ENCODE data around the gene TCF12.

TCF12 gene

DNA sequence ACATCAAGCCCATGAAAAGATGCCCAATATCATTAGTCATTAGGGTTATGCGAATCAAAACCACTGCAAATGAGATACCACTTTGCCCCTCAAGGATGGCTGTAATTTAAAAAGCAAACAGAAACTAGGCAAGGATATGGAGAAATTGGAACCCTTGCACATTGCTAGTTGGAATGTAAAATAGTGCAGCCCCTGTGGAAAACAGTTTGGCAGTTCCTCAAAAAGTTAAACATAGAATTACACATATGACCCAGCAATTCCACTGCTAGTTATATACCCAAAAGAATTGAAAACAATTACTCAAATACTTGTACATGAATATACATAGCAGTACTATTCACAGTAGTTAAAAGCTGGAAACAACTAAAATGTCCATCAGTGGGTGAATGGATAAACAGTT, 271.0 kb downstream of the TCF12 start:
- no peaks in the 10 kb centered on the region for H3K9me3 ChIP-seq (ENCODE audit: control insufficient read depth, low read length)
- no peaks in the 10 kb centered on the region for H3K36me3 ChIP-seq (ENCODE audit: control insufficient read depth, insufficient read depth, low read length)
- no peak overlapping the region for H3K9ac ChIP-seq (ENCODE audit: low read length)
- no peak overlapping the region for H3K4me3 ChIP-seq (ENCODE audit: low read length)
- no peaks in the 10 kb centered on the region for H3K4me1 ChIP-seq (ENCODE audit: control insufficient read depth, insufficient read depth, low read length)
- H3K27me3 ChIP-seq (ENCODE audit: control insufficient read depth, insufficient read depth, low read length): no peaks in the 10 kb centered on the region

DNA sequence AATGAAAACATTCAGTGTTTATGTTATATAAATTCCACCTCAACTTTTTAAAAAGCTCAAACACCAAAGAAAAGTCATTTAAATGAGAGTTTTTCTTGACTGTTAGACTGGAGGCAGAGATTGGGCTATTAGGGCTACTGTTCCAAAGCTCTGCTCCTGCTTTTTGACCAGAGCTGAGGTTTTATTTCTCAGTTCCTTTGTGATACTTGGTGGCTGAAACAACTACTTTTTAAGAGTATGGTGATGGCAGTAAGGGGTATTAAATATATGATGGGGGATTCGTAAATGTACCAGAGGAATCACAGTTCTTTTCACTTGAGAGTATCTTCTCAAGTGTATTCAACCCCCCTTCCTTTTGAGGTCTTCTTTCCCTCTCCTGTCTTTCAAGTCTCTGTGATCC, 271.8 kb downstream of the TCF12 start:
- Histone ChIP-seq H3K9ac (ENCODE audit: low read length) (no peak overlapping the region), H3K9me3 (ENCODE audit: control insufficient read depth, low read length) (no peaks in the 10 kb centered on the region), H3K4me3 (ENCODE audit: low read length) (no peak overlapping the region), H3K27me3 (ENCODE audit: control insufficient read depth, insufficient read depth, low read length) (no peaks in the 10 kb centered on the region), H3K4me1 (ENCODE audit: control insufficient read depth, insufficient read depth, low read length) (no peaks in the 10 kb centered on the region), H3K36me3 (ENCODE audit: control insufficient read depth, insufficient read depth, low read length) (no peaks in the 10 kb centered on the region)

DNA sequence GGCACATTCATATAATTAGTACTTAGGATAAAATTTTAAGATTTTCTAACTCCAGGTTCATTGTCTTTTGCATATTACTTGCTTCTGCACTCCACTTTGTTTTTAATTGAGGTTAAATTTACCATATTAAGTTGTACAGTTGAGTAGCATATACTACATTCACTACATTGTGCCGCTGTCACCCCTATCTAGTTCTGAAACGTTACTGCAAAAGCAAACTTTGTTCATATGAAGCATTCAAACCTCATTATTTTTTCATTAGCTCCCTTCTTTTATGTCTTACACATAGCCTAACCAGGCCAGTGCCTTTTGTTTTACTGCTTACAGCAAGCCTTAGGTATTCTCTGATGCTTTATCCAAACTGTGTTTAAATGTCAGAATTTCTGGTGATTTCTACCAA, 274.7 kb downstream of the TCF12 start:
- H3K9me3 ChIP-seq (ENCODE audit: control insufficient read depth, low read length): no peaks in the 10 kb centered on the region
- H3K9ac ChIP-seq (ENCODE audit: low read length): no peak overlapping the region
- H3K4me3 ChIP-seq (ENCODE audit: low read length): no peak overlapping the region
- H3K4me1 ChIP-seq (ENCODE audit: control insufficient read depth, insufficient read depth, low read length): peaks cover under 1% of the 10 kb centered on the region
- no peaks in the 10 kb centered on the region for H3K36me3 ChIP-seq (ENCODE audit: control insufficient read depth, insufficient read depth, low read length)
- no peaks in the 10 kb centered on the region for H3K27me3 ChIP-seq (ENCODE audit: control insufficient read depth, insufficient read depth, low read length)

GRCh38 chr15:57195326-57195725, 276.9 kb downstream of the TCF12 start:
- Histone ChIP-seq H3K4me3 (ENCODE audit: low read length) (no peak overlapping the region), H3K36me3 (ENCODE audit: control insufficient read depth, insufficient read depth, low read length) (no peaks in the 10 kb centered on the region), H3K4me1 (ENCODE audit: control insufficient read depth, insufficient read depth, low read length) (peaks cover 10% of the 10 kb centered on the region), H3K27me3 (ENCODE audit: control insufficient read depth, insufficient read depth, low read length) (no peaks in the 10 kb centered on the region), H3K9me3 (ENCODE audit: control insufficient read depth, low read length) (no peaks in the 10 kb centered on the region), H3K9ac (ENCODE audit: low read length) (no peak overlapping the region)

DNA sequence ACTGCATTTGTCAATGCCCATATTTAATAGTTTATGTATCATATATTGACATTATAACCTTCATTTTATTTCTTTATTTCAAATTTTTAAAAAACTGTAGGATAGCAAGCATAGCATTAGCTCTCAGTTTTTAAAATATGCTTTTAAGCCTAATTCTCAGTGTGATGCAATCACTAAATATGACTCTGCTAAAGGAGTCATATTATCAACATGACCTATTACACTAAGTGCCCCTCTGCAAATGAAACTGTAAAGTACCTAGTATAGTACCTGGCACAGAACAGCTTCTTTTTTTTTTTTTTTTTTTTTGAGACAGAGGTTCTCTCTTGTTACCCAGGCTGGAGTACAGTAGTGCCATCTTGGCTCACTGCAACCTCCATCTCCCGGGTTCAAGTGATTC, 278.4 kb downstream of the TCF12 start:
- H3K36me3 ChIP-seq (ENCODE audit: control insufficient read depth, insufficient read depth, low read length): no peaks in the 10 kb centered on the region
- no peaks in the 10 kb centered on the region for H3K27me3 ChIP-seq (ENCODE audit: control insufficient read depth, insufficient read depth, low read length)
- no peak overlapping the region for H3K4me3 ChIP-seq (ENCODE audit: low read length)

DNA sequence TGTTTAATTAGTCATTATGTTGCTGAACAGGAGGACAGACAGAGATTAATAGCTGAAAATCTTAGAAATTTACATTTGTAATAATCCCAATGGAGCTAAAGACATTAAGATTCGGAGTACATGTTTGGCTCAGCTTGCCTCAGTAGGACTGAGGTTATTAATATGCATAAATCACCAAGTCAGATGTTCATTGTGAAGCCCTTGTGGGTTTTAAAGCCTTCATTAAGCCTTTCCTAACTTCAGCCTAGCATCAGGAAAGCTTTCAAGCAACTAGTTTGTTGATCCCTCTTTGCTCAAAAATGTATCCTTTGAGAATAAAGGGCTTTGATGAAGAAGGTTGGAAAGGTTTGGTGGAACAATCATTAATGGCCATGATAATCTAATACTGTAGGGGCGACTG, 279.7 kb downstream of the TCF12 start:
- Histone ChIP-seq H3K27me3 (ENCODE audit: control insufficient read depth, insufficient read depth, low read length) (no peaks in the 10 kb centered on the region), H3K4me1 (ENCODE audit: control insufficient read depth, insufficient read depth, low read length) (peaks cover 10% of the 10 kb centered on the region), H3K4me3 (ENCODE audit: low read length) (no peak overlapping the region), H3K36me3 (ENCODE audit: control insufficient read depth, insufficient read depth, low read length) (no peaks in the 10 kb centered on the region), H3K9ac (ENCODE audit: low read length) (no peak overlapping the region), H3K9me3 (ENCODE audit: control insufficient read depth, low read length) (no peaks in the 10 kb centered on the region)

More for the DNA sequence above, 278.4 kb downstream of the TCF12 start:
- Histone ChIP-seq H3K4me1 (ENCODE audit: control insufficient read depth, insufficient read depth, low read length) (peaks cover 10% of the 10 kb centered on the region), H3K9ac (ENCODE audit: low read length) (no peak overlapping the region), H3K9me3 (ENCODE audit: control insufficient read depth, low read length) (no peaks in the 10 kb centered on the region)

- no peak overlapping the region for H3K4me3 ChIP-seq (ENCODE audit: low read length)
- peaks cover 10% of the 10 kb centered on the region for H3K4me1 ChIP-seq (ENCODE audit: control insufficient read depth, insufficient read depth, low read length)
- no peaks in the 10 kb centered on the region for H3K36me3 ChIP-seq (ENCODE audit: control insufficient read depth, insufficient read depth, low read length)
- no peaks in the 10 kb centered on the region for H3K27me3 ChIP-seq (ENCODE audit: control insufficient read depth, insufficient read depth, low read length)
- no peak overlapping the region for H3K9ac ChIP-seq (ENCODE audit: low read length)
- no peaks in the 10 kb centered on the region for H3K9me3 ChIP-seq (ENCODE audit: control insufficient read depth, low read length)
These were observed 280.3 kb downstream of the TCF12 start for GRCh38 chr15:57198654-57199291.

DNA sequence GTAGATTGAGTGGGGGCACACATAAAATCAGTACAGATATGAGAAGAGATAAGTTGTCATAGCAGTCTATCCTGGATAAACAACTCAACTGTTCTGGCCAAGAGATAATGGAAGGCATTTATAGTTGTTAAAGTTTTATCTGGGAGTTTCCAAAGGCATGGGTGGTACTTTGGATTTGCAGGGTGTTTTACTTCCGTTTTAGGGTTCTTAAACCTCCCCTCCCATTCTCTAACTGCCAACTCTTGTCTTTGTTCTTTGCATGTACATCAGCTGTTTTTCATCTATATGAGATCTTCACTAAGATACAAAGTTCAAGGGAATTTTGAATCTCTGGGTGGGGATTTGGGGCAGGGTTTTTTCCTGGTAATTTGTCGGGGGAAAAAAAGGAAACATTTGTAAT, 283.1 kb downstream of the TCF12 start:
- Histone ChIP-seq H3K9me3 (ENCODE audit: control insufficient read depth, low read length) (no peaks in the 10 kb centered on the region), H3K36me3 (ENCODE audit: control insufficient read depth, insufficient read depth, low read length) (no peaks in the 10 kb centered on the region), H3K9ac (ENCODE audit: low read length) (no peak overlapping the region), H3K4me1 (ENCODE audit: control insufficient read depth, insufficient read depth, low read length) (peaks cover 10% of the 10 kb centered on the region), H3K4me3 (ENCODE audit: low read length) (no peak overlapping the region), H3K27me3 (ENCODE audit: control insufficient read depth, insufficient read depth, low read length) (no peaks in the 10 kb centered on the region)

GRCh38 chr15:57203906-57204305, 285.5 kb downstream of the TCF12 start:
- H3K36me3 ChIP-seq (ENCODE audit: control insufficient read depth, insufficient read depth, low read length): no peaks in the 10 kb centered on the region
- peaks cover 2% of the 10 kb centered on the region for H3K4me1 ChIP-seq (ENCODE audit: control insufficient read depth, insufficient read depth, low read length)
- H3K9ac ChIP-seq (ENCODE audit: low read length): no peak overlapping the region
- H3K4me3 ChIP-seq (ENCODE audit: low read length): no peak overlapping the region
- no peaks in the 10 kb centered on the region for H3K27me3 ChIP-seq (ENCODE audit: control insufficient read depth, insufficient read depth, low read length)
- no peaks in the 10 kb centered on the region for H3K9me3 ChIP-seq (ENCODE audit: control insufficient read depth, low read length)

DNA sequence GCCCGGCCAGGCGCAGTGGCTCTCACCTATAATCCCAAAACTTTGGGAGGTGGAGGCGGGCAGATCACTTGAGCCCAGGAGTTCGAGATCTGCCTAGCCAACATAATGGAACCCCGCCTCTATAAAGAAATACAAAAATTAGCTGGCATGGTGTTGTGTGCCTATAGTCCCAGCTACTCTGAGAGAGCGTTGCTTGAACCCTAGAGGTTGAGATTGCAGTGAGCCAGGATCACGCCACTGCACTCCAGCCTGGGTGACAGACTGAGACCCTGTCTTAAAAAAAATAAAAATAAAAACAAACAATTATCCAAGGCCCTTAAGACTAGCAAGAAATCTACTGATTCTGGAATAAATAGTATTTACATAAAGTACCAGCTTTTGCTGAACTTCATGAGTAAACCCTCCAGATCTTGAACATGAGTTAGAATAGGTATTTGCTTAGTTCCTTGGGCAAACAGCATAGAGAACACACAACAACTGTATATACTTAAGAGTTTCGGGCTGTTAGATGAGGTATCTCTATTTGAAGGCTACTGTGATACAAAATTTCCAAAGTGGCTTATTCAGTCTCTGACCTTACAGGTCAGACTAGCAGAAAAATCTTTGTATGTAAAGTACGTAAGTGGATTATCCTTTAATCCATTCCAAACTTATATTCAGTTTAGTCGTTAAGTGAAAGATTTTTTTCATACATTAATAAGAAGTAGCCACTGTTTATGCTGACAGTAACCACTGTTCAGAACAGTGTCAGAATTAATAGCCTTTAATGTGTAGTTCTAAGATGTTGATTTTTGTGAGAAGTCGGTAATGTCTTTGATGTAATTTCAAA, 286.8 kb downstream of the TCF12 start:
- Histone ChIP-seq H3K4me1 (ENCODE audit: control insufficient read depth, insufficient read depth, low read length) (no peaks in the 10 kb centered on the region), H3K36me3 (ENCODE audit: control insufficient read depth, insufficient read depth, low read length) (no peaks in the 10 kb centered on the region), H3K9ac (ENCODE audit: low read length) (no peak overlapping the region), H3K27me3 (ENCODE audit: control insufficient read depth, insufficient read depth, low read length) (no peaks in the 10 kb centered on the region), H3K9me3 (ENCODE audit: control insufficient read depth, low read length) (no peaks in the 10 kb centered on the region), H3K4me3 (ENCODE audit: low read length) (no peak overlapping the region)

GRCh38 chr15:57205996-57206395, 287.6 kb downstream of the TCF12 start:
- no peaks in the 10 kb centered on the region for H3K9me3 ChIP-seq (ENCODE audit: control insufficient read depth, low read length)
- no peak overlapping the region for H3K9ac ChIP-seq (ENCODE audit: low read length)
- no peaks in the 10 kb centered on the region for H3K36me3 ChIP-seq (ENCODE audit: control insufficient read depth, insufficient read depth, low read length)
- H3K27me3 ChIP-seq (ENCODE audit: control insufficient read depth, insufficient read depth, low read length): no peaks in the 10 kb centered on the region
- H3K4me1 ChIP-seq (ENCODE audit: control insufficient read depth, insufficient read depth, low read length): no peaks in the 10 kb centered on the region
- no peak overlapping the region for H3K4me3 ChIP-seq (ENCODE audit: low read length)

- Histone ChIP-seq H3K4me3 (ENCODE audit: low read length) (no peak overlapping the region), H3K36me3 (ENCODE audit: control insufficient read depth, insufficient read depth, low read length) (no peaks in the 10 kb centered on the region), H3K9ac (ENCODE audit: low read length) (no peak overlapping the region), H3K9me3 (ENCODE audit: control insufficient read depth, low read length) (no peaks in the 10 kb centered on the region), H3K4me1 (ENCODE audit: control insufficient read depth, insufficient read depth, low read length) (peaks cover 32% of the 10 kb centered on the region), H3K27me3 (ENCODE audit: control insufficient read depth, insufficient read depth, low read length) (no peaks in the 10 kb centered on the region)
These were observed 295.4 kb downstream of the TCF12 start for GRCh38 chr15:57213862-57214261.
